GM18909 (cell line): ENCODE results near the gene BEND7.

Experiments used
- ATAC-seq: cut with Tn5 transposase; IDR thresholded peaks from one replicate; pipeline ENCODE4 v1.9.1; 2021; ENCODE audit warnings: mild to moderate bottlenecking; ENCODE audit not compliant: unreplicated experiment, poor library complexity

Gene BEND7

DNA sequence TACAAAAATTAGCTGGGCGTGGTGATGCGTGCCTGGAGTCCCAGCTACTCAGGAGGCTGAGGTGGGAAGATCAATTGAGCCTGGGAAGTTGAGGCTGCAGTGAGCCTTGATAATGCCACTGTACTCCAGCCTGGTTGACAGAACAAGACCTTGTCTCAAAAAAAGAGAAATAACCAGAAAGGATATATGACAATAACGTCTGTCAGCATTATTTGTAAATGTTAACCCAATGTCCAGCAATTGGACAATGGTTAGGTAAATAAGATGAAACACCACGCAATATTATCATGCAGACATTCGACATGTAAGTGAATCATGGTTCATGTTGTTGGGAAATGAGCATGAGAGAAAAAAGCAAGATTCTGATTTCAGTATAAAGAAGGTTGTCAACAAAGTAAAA, 136.1 kb downstream of the BEND7 start:
- ATAC-seq = no peak
